ENCODE results near the gene ZNF385B. TPM values are rescaled to one million over a fixed set of nuclear protein-coding genes. Genes with fewer than 3 reads are reported as not detected.

The ZNF385B gene
- 0.30 and 0.31 TPM in 2 replicates for polyA plus RNA-seq
- polyA minus RNA-seq: 1.0 and 3.2 TPM in 2 replicates

- Histone ChIP-seq H2AFZ (ENCODE audit: low read depth, low read length) (no peak within 1 kb of the TSS), H3F3A (ENCODE audit: insufficient read depth, low read length, poor library complexity, severe bottlenecking) (no peaks in the 10 kb centered on the region), H3K36me3 (ENCODE audit: insufficient read depth, low read length) (no peaks in the 10 kb centered on the region), H3K9ac (ENCODE audit: low read length) (peak within 1 kb of the TSS; percentile 43), H3K27ac (ENCODE audit: low read length) (no peak within 1 kb of the TSS), H3K9me3 (ENCODE audit: low read length) (no peaks in the 10 kb centered on the region), H3K4me3 (ENCODE audit: low read length) (peak within 1 kb of the TSS; percentile 76), H3K9me2 (ENCODE audit: insufficient read depth, low read length) (no peaks in the 10 kb centered on the region), H4K20me1 (ENCODE audit: insufficient read depth) (no peaks in the 10 kb centered on the region), H3K79me2 (replicated peaks; ENCODE audit: insufficient read depth, low read length) (no peaks in the 10 kb centered on the region), H3K4me2 (ENCODE audit: low read length) (peak within 1 kb of the TSS; percentile 68), H3K27me3 (ENCODE audit: insufficient read depth, low read depth, low read length) (peaks cover 49% of the 10 kb centered on the region)
- TF ChIP-seq SMC3 (conservative IDR thresholded peaks at IDR 0.05; ENCODE audit: poor library complexity): no peak
- TF ChIP-seq MXI1 (conservative IDR thresholded peaks at IDR 0.05; ENCODE audit: poor library complexity, severe bottlenecking): no peak
- TF ChIP-seq EZH2 (IDR thresholded peaks at IDR 0.05; ENCODE audit: borderline replicate concordance, insufficient read depth, low read length, poor library complexity, severe bottlenecking): no peak
- no peak for TF ChIP-seq REST (IDR thresholded peaks at IDR 0.05; ENCODE audit: borderline replicate concordance)
- TF ChIP-seq EP300 (conservative IDR thresholded peaks at IDR 0.05; ENCODE audit: poor library complexity, severe bottlenecking): no peak
- TF ChIP-seq POLR2AphosphoS5 (IDR thresholded peaks at IDR 0.05): no peak
- TF ChIP-seq TAF1 (IDR thresholded peaks at IDR 0.05; ENCODE audit: low read depth): no peak
- no peak for TF ChIP-seq RAD21 (conservative IDR thresholded peaks at IDR 0.05)
- TF ChIP-seq CTCF (IDR thresholded peaks at IDR 0.05; ENCODE audit: poor library complexity, severe bottlenecking): no peak
Measured at GRCh38 chr2:179861416-179862067, at the start of gene ZNF385B. Gene ZNF385B, minus strand, starts transcription at chr2:179861612.

- Histone ChIP-seq H3F3A (ENCODE audit: insufficient read depth, low read length, poor library complexity, severe bottlenecking) (no peaks in the 10 kb centered on the region), H3K27ac (ENCODE audit: low read length) (no peak overlapping the region), H3K4me3 (ENCODE audit: low read length) (no peak overlapping the region), H4K20me1 (ENCODE audit: insufficient read depth) (no peaks in the 10 kb centered on the region), H3K9ac (ENCODE audit: low read length) (no peak overlapping the region), H3K79me2 (replicated peaks; ENCODE audit: insufficient read depth, low read length) (no peaks in the 10 kb centered on the region), H3K9me2 (ENCODE audit: insufficient read depth, low read length) (no peaks in the 10 kb centered on the region), H3K9me3 (ENCODE audit: low read length) (no peaks in the 10 kb centered on the region), H3K36me3 (ENCODE audit: insufficient read depth, low read length) (no peaks in the 10 kb centered on the region), H3K4me2 (ENCODE audit: low read length) (no peak overlapping the region), H3K27me3 (ENCODE audit: insufficient read depth, low read depth, low read length) (no peaks in the 10 kb centered on the region), H2AFZ (ENCODE audit: low read depth, low read length) (no peak overlapping the region)
- TF ChIP-seq MXI1 (conservative IDR thresholded peaks at IDR 0.05; ENCODE audit: poor library complexity, severe bottlenecking) (no peak), REST (IDR thresholded peaks at IDR 0.05; ENCODE audit: borderline replicate concordance) (no peak), EP300 (conservative IDR thresholded peaks at IDR 0.05; ENCODE audit: poor library complexity, severe bottlenecking) (no peak), TAF1 (IDR thresholded peaks at IDR 0.05; ENCODE audit: low read depth) (no peak), EZH2 (IDR thresholded peaks at IDR 0.05; ENCODE audit: borderline replicate concordance, insufficient read depth, low read length, poor library complexity, severe bottlenecking) (no peak), POLR2AphosphoS5 (IDR thresholded peaks at IDR 0.05) (no peak), CTCF (IDR thresholded peaks at IDR 0.05; ENCODE audit: poor library complexity, severe bottlenecking) (no peak), RAD21 (conservative IDR thresholded peaks at IDR 0.05) (no peak), SMC3 (conservative IDR thresholded peaks at IDR 0.05; ENCODE audit: poor library complexity) (no peak)
Measured at GRCh38 chr2:179910735-179911113, 49.3 kb upstream of the ZNF385B start.

Data from neural cell (in vitro differentiated cells).